GM12878 (cell line): Measurements from ENCODE around the gene REEP3. TPM values are rescaled to one million over a fixed set of nuclear protein-coding genes. Genes with fewer than 3 reads are reported as not detected.

Source experiments
- ATAC-seq: fragments of 200-7000 bp; cut with Tn5 transposase; 3 replicates; pipeline ENCODE4 v1.9.1; 2020; ENCODE audit warnings: mild to moderate bottlenecking, moderate library complexity
- BruUV-seq: library from RNA; stranded (reverse); fragments of 400-500 nt; replicated peaks from 2 replicates; lab custom pipeline; 2021; lab: Mats Ljungman, UMichigan
- CTCF ChIA-PET: fragments of 300-600 bp; sonication (Branson Sonifier 250); formaldehyde crosslinking; extraction: SDS; loops from one replicate; lab custom pipeline; 2021; ENCODE audit warnings: inconsistent platforms; lab: Yijun Ruan, JAX
- POLR2A ChIA-PET: fragments of 350-600 bp; formaldehyde crosslinking; extraction: SDS; loops from one replicate; lab custom pipeline; 2021; ENCODE audit warnings: inconsistent platforms; lab: Charles Lee
- RAD21 ChIA-PET: fragments of 300-600 bp; sonication (Branson Sonifier 250); formaldehyde crosslinking; loops from one replicate; lab custom pipeline; 2023; ENCODE audit warnings: antibody characterized with exemption; ENCODE audit not compliant: unreplicated experiment; lab: Charles Lee
- SMC1A ChIA-PET: fragments of 300-600 bp; sonication (Branson Sonifier 250); formaldehyde crosslinking; loops from one replicate; lab custom pipeline; 2023; ENCODE audit not compliant: unreplicated experiment, uncharacterized antibody; lab: Charles Lee
- DNase-seq: peaks from one replicate; pipeline ENCODE4 v3.0.0-alpha.2; 2011; ENCODE audit warnings: low read depth, low spot score
- FAIRE-seq: peaks from 3 replicates; lab custom pipeline; 2011; peaks lifted over from hg19 to GRCh38; lab: Jason Lieb, UNC
- H2AFZ ChIP-seq: 2 replicates; pipeline ENCODE4 v1.6.0; 2011; ENCODE audit warnings: low read depth, low read length, control low read depth; ENCODE audit not compliant: control insufficient read depth
- H3K27ac ChIP-seq: 2 replicates; pipeline ENCODE4 v1.5.1; 2011; ENCODE audit warnings: control low read depth; ENCODE audit not compliant: control insufficient read depth, insufficient read depth
- H3K27me3 ChIP-seq, 2 experiments: replicated peaks in 1 of 2; 2 replicates each; pipeline versions ENCODE4 v1.6.0 to v1.6.1; 2011; ENCODE audit warnings: low read length in 1 of 2; ENCODE audit not compliant: control insufficient read depth in 2 of 2, insufficient read depth in 2 of 2
- H3K36me3 ChIP-seq, 2 experiments: 2 replicates each; pipeline ENCODE4 v1.5.1; 2011; ENCODE audit warnings: low read length in 1 of 2; ENCODE audit not compliant: control insufficient read depth in 2 of 2, insufficient read depth in 2 of 2
- H3K4me1 ChIP-seq: 2 replicates; pipeline ENCODE4 v1.6.1; 2011; ENCODE audit warnings: mild to moderate bottlenecking, low read length, moderate library complexity, mixed read lengths; ENCODE audit not compliant: control insufficient read depth, insufficient read depth
- H3K4me2 ChIP-seq: 2 replicates; pipeline ENCODE4 v1.6.0; 2011; ENCODE audit warnings: control low read depth; ENCODE audit not compliant: control insufficient read depth, insufficient read depth
- H3K4me3 ChIP-seq: fragments of 200-600 bp; sonication (generic); 2 replicates; pipeline ENCODE4 v1.5.1; 2016
- H3K79me2 ChIP-seq: 2 replicates; pipeline ENCODE4 v1.6.0; 2011; ENCODE audit warnings: low read length; ENCODE audit not compliant: control insufficient read depth, insufficient read depth
- H3K9ac ChIP-seq: 2 replicates; pipeline ENCODE4 v1.8.0; 2011; ENCODE audit warnings: low read length, control low read depth, mixed read lengths; ENCODE audit not compliant: control insufficient read depth, insufficient read depth
- H3K9me3 ChIP-seq: replicated peaks from 3 replicates; pipeline ENCODE4 v1.5.1; 2011; ENCODE audit warnings: mild to moderate bottlenecking, low read length; ENCODE audit not compliant: control insufficient read depth, insufficient read depth
- H4K20me1 ChIP-seq: 2 replicates; pipeline ENCODE4 v1.6.0; 2011; ENCODE audit not compliant: control insufficient read depth, insufficient read depth
- BMI1 ChIP-seq: fragments of 450-650 bp; IDR thresholded peaks from 2 replicates; pipeline ENCODE4 v1.6.1; 2016; ENCODE audit warnings: mild to moderate bottlenecking, moderate library complexity, borderline replicate concordance
- CBFB ChIP-seq: IDR thresholded peaks from 2 replicates; pipeline ENCODE4 v1.6.1; 2016; ENCODE audit warnings: antibody characterized with exemption, low read depth
- ETV6 ChIP-seq, 2 experiments: fragments of 450-650 bp in 1 of 2; IDR thresholded peaks in 1 of 2; conservative IDR thresholded peaks in 1 of 2; 2 replicates each; pipeline ENCODE4 v1.6.1; 2014; ENCODE audit warnings: antibody characterized with exemption in 1 of 2, borderline replicate concordance in 1 of 2, low read depth in 1 of 2, mild to moderate bottlenecking in 1 of 2, moderate library complexity in 1 of 2
- WGBS: methylation state at CpG from one replicate; pipeline ENCODE4 v1.1.6; 2016; ENCODE audit warnings: low lambda C conversion rate; ENCODE audit not compliant: insufficient replicate concordance, insufficient coverage; ENCODE audit errors: missing lambda C conversion rate; 5-methylcytosine and 5-hydroxymethylcytosine counted together
- in situ Hi-C: fragments of 300-500 bp; cut with MboI; formaldehyde crosslinking; loops from 9 replicates; pipeline ENCODE4 v1.14.3; 2018; ENCODE audit warnings: mixed read lengths
- intact Hi-C: fragments of 100-400 bp; cut with micrococcal nuclease; formaldehyde crosslinking; loops from one replicate; pipeline ENCODE4 v1.14.2; 2022; ENCODE audit not compliant: unreplicated experiment
- polyA plus RNA-seq, 11 experiments: library from polyadenylated mRNA; depleted of rRNA in 4 of 11; unstranded in 6 of 11; stranded (reverse) in 5 of 11; fragments of >200 nt; fragmentation: Nextera tagmentation in 4 of 11; fragmentation: Illumina TruSeq in 1 of 11; extraction: Ambion mirVana in 4 of 11; extraction: Trizol in 1 of 11; gene quantifications; 1 replicate in 1 of 11; 2 replicates in 10 of 11; pipeline versions ENCODE4 v1.2.1 to v1.2.3, GENCODE V29; 2011 to 2016; ENCODE audit warnings: inconsistent platforms in 2 of 11, missing spikeins in 2 of 11, low read depth in 1 of 11
- total RNA-seq, 4 experiments: library from RNA; depleted of rRNA in 3 of 4; stranded (reverse); fragments of >200 nt in 3 of 4; fragmentation: Illumina TruSeq in 1 of 4; extraction: Trizol in 1 of 4; gene quantifications; 2 replicates each; pipeline versions ENCODE4 v1.2.1 to v1.2.3, GENCODE V29; 2013 to 2021
- TF ChIP-seq, protein P1 (sequence below): IDR thresholded peaks from 2 replicates; pipeline ENCODE4 v1.6.1; 2012; ENCODE audit warnings: improper control_type of control experiment, low read depth, low read length; ENCODE audit not compliant: insufficient replicate concordance
- TF ChIP-seq, protein P2 (sequence below): IDR thresholded peaks from 2 replicates; pipeline ENCODE4 v1.6.1; 2011; ENCODE audit warnings: low read depth, low read length, improper control_type of control experiment, borderline replicate concordance
- TF ChIP-seq, protein P3 (sequence below): fragments of 450-650 bp; conservative IDR thresholded peaks from 2 replicates; pipeline ENCODE4 v1.6.1; 2017; ENCODE audit warnings: mild to moderate bottlenecking, moderate library complexity

The REEP3 gene
- total and polyA plus RNA-seq, 10 of the 15 experiments (the other 5 are each of a cell fraction or from before 2014, with no cell fraction given) = 4.9 to 25.9 (median 16.2) TPM

DNA sequence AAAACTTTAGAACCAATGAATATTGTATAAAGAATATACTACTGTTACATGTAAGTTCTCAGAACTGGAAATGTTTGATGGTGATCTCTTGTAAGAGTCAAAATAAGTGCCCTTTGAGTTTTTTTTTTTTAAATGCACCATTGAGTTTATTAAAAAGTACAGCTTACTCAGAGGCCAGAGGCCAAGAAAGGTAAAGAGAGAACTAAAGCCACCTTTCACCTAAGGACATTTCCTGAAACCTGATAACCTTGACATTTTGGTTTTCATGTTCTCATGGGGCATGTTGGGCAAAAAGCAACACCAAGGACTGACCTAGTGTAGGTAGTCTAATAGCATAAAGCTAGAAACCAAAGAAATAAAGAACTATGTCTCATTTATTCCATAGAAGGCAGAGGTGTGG is 27.7 kb downstream of the REEP3 start:
- no peak overlapping the region for H3K4me2 ChIP-seq
- intact Hi-C loops = no loop called here
- POLR2A ChIA-PET = no interaction called here

DNA sequence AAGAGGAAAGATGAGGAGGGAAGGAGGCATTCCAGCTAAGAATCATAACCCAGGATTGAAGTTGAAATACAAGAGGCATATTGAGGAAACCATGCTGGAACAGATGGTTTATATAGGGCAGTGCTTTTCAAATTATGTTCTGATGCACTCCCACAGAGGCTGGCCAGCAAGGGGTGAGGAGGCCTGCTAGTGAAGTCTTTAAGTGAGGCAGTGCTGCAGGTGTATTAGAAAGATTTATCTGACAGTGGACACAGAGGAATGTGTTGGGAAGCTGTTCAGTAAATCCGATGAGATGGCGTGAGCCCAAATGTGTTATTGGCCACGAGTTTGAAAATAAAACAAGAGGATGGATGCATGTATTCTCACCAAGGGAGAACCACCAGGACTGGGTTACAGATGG is 28.6 kb downstream of the REEP3 start:
- H2AFZ ChIP-seq = no peak overlapping the region
- no peaks in the 10 kb centered on the region for H3K36me3 ChIP-seq
- no peaks in the 10 kb centered on the region for H3K27me3 ChIP-seq
- ChIA-PET RAD21 (no interaction called here), SMC1A (interaction anchor here (1.3 to 3.1 kb wide), 2 partner anchors 11 to 80 kb away, joined by 3 to 16 read pairs; no protein-coding TSS in a partner anchor), POLR2A (no interaction called here), CTCF (no interaction called here)
- no peak overlapping the region for H3K4me2 ChIP-seq
- H3K9ac ChIP-seq = no peak overlapping the region
- FAIRE-seq (no peak), DNase-seq (no peak), ATAC-seq (no peak)
- intact Hi-C loops (no loop called here), in situ Hi-C loops (no loop called here)
- no peaks in the 10 kb centered on the region for H3K9me3 ChIP-seq
- H3K79me2 ChIP-seq = no peaks in the 10 kb centered on the region; the same call in 1 of the 2 replicates
- H3K4me3 ChIP-seq = no peak overlapping the region
- WGBS = 74% methylated on average over 3 of the region's 3 CpGs
- H3K4me1 ChIP-seq = no peaks in the 10 kb centered on the region
- no TSS peak for BruUV-seq
- H4K20me1 ChIP-seq = no peaks in the 10 kb centered on the region
- H3K27ac ChIP-seq = no peak overlapping the region
- TF ChIP-seq, protein P1, sequence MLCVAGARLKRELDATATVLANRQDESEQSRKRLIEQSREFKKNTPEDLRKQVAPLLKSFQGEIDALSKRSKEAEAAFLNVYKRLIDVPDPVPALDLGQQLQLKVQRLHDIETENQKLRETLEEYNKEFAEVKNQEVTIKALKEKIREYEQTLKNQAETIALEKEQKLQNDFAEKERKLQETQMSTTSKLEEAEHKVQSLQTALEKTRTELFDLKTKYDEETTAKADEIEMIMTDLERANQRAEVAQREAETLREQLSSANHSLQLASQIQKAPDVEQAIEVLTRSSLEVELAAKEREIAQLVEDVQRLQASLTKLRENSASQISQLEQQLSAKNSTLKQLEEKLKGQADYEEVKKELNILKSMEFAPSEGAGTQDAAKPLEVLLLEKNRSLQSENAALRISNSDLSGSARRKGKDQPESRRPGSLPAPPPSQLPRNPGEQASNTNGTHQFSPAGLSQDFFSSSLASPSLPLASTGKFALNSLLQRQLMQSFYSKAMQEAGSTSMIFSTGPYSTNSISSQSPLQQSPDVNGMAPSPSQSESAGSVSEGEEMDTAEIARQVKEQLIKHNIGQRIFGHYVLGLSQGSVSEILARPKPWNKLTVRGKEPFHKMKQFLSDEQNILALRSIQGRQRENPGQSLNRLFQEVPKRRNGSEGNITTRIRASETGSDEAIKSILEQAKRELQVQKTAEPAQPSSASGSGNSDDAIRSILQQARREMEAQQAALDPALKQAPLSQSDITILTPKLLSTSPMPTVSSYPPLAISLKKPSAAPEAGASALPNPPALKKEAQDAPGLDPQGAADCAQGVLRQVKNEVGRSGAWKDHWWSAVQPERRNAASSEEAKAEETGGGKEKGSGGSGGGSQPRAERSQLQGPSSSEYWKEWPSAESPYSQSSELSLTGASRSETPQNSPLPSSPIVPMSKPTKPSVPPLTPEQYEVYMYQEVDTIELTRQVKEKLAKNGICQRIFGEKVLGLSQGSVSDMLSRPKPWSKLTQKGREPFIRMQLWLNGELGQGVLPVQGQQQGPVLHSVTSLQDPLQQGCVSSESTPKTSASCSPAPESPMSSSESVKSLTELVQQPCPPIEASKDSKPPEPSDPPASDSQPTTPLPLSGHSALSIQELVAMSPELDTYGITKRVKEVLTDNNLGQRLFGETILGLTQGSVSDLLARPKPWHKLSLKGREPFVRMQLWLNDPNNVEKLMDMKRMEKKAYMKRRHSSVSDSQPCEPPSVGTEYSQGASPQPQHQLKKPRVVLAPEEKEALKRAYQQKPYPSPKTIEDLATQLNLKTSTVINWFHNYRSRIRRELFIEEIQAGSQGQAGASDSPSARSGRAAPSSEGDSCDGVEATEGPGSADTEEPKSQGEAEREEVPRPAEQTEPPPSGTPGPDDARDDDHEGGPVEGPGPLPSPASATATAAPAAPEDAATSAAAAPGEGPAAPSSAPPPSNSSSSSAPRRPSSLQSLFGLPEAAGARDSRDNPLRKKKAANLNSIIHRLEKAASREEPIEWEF = no peak
- TF ChIP-seq, protein P2, sequence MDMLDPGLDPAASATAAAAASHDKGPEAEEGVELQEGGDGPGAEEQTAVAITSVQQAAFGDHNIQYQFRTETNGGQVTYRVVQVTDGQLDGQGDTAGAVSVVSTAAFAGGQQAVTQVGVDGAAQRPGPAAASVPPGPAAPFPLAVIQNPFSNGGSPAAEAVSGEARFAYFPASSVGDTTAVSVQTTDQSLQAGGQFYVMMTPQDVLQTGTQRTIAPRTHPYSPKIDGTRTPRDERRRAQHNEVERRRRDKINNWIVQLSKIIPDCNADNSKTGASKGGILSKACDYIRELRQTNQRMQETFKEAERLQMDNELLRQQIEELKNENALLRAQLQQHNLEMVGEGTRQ = no peak
- TF ChIP-seq, protein P3, sequence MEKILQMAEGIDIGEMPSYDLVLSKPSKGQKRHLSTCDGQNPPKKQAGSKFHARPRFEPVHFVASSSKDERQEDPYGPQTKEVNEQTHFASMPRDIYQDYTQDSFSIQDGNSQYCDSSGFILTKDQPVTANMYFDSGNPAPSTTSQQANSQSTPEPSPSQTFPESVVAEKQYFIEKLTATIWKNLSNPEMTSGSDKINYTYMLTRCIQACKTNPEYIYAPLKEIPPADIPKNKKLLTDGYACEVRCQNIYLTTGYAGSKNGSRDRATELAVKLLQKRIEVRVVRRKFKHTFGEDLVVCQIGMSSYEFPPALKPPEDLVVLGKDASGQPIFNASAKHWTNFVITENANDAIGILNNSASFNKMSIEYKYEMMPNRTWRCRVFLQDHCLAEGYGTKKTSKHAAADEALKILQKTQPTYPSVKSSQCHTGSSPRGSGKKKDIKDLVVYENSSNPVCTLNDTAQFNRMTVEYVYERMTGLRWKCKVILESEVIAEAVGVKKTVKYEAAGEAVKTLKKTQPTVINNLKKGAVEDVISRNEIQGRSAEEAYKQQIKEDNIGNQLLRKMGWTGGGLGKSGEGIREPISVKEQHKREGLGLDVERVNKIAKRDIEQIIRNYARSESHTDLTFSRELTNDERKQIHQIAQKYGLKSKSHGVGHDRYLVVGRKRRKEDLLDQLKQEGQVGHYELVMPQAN = no peak
- TF ChIP-seq ETV6 (conservative IDR thresholded peaks at IDR 0.05 in 1 of 2, IDR thresholded peaks at IDR 0.05 in 1 of 2; ENCODE audit: borderline replicate concordance in 1 of 2, low read depth in 1 of 2) = no peak

More for the DNA sequence above, 27.7 kb downstream of the REEP3 start:
- no peaks in the 10 kb centered on the region; the same call in 1 of the 2 replicates for H3K79me2 ChIP-seq
- no peaks in the 10 kb centered on the region for H3K27me3 ChIP-seq
- H3K36me3 ChIP-seq = no peaks in the 10 kb centered on the region
- no peak overlapping the region for H3K4me3 ChIP-seq
- ChIA-PET RAD21 (interaction anchor here (0.6 kb wide), 1 partner anchor 273 kb away, joined by 3 read pairs; no protein-coding TSS in a partner anchor), CTCF (interaction anchor here (0.6 to 1.3 kb wide), 3 partner anchors 10 to 328 kb away, joined by 3 read pairs; no protein-coding TSS in a partner anchor), SMC1A (interaction anchor here (1.0 to 3.1 kb wide), 2 partner anchors 10 kb away, joined by 3 to 16 read pairs; no protein-coding TSS in a partner anchor)
- H3K9ac ChIP-seq = no peak overlapping the region
- in situ Hi-C loops = no loop called here
- FAIRE-seq (no peak), DNase-seq (no peak), ATAC-seq (no peak)
- H3K27ac ChIP-seq = no peak overlapping the region
- no peaks in the 10 kb centered on the region for H3K9me3 ChIP-seq
- H4K20me1 ChIP-seq = no peaks in the 10 kb centered on the region
- BruUV-seq = no TSS peak
- no peak for TF ChIP-seq BMI1
- TF ChIP-seq CBFB = no peak
- no peaks in the 10 kb centered on the region for H3K4me1 ChIP-seq
- H2AFZ ChIP-seq = no peak overlapping the region
